Naive thymus-derived CD8-positive, alpha-beta T cell (primary cell): ENCODE measurements around the gene NRXN3. TPM values are rescaled to one million over a fixed set of nuclear protein-coding genes. Genes with fewer than 3 reads are reported as not detected.

Experiments
- ATAC-seq, 2 donors: fragments of 150-1000 bp; cut with Tn5 transposase in 1 of 2; sonication (Bioruptor Pico), chemical (Tn5 transposase) in 1 of 2; 1 replicate in 1 of 2; 2 replicates in 1 of 2; pipeline ENCODE4 v1.10.0; 2021; ENCODE audit warnings: mild to moderate bottlenecking in 2 of 2, moderate library complexity in 2 of 2
- POLR2A ChIA-PET: fragments of 350-600 bp; sonication (Branson Sonifier 250); formaldehyde crosslinking; loops from one replicate; lab custom pipeline; 2021; ENCODE audit warnings: antibody characterized with exemption; lab: Charles Lee
- DNase-seq, 10 donors: peaks; one replicate each; pipeline versions ENCODE4 v3.0.0 to v3.0.0-alpha.2; 2020 to 2022
- H3K27ac Mint-ChIP-seq, 10 donors: one replicate each; pipeline ENCODE4 v1.8.0; 2020 to 2022; ENCODE audit warnings: mild to moderate bottlenecking in 10 of 10, mixed read lengths in 10 of 10, moderate library complexity in 4 of 10, inconsistent platforms in 1 of 10
- H3K27me3 Mint-ChIP-seq, 5 donors: one replicate each; pipeline ENCODE4 v1.8.0; 2021 to 2022; ENCODE audit warnings: mixed read lengths in 5 of 5
- H3K36me3 Mint-ChIP-seq, 3 donors: one replicate each; pipeline ENCODE4 v1.8.0; 2020 to 2022; ENCODE audit warnings: mixed read lengths in 3 of 3, mild to moderate bottlenecking in 2 of 3, inconsistent platforms in 1 of 3
- H3K4me1 Mint-ChIP-seq, 4 donors: one replicate each; pipeline ENCODE4 v1.8.0; 2021 to 2022; ENCODE audit warnings: mixed read lengths in 4 of 4
- H3K4me3 Mint-ChIP-seq, 10 donors: one replicate each; pipeline ENCODE4 v1.8.0; 2020 to 2022; ENCODE audit warnings: mild to moderate bottlenecking in 10 of 10, mixed read lengths in 10 of 10, moderate library complexity in 6 of 10, inconsistent platforms in 1 of 10
- H3K9me3 Mint-ChIP-seq, 9 donors: one replicate each; pipeline ENCODE4 v1.8.0; 2020 to 2022; ENCODE audit warnings: mixed read lengths in 9 of 9, mild to moderate bottlenecking in 3 of 9, inconsistent platforms in 1 of 9, moderate library complexity in 1 of 9
- polyA plus RNA-seq, 3 donors: library from polyadenylated mRNA; unstranded; fragments of 300-500 nt; fragmentation: Illumina TruSeq; gene quantifications; one replicate each; pipeline ENCODE4 v1.2.3, GENCODE V29; 2021
- total RNA-seq, 8 experiments: library from RNA in 2 of 8; stranded (reverse) in 2 of 8; gene quantifications; one replicate each; pipeline ENCODE4 v1.2.3 and lab custom pipeline; 2021 to 2026

NRXN3 gene
- total and polyA plus RNA-seq, 5 experiments from 2014 or later = not detected

DNA sequence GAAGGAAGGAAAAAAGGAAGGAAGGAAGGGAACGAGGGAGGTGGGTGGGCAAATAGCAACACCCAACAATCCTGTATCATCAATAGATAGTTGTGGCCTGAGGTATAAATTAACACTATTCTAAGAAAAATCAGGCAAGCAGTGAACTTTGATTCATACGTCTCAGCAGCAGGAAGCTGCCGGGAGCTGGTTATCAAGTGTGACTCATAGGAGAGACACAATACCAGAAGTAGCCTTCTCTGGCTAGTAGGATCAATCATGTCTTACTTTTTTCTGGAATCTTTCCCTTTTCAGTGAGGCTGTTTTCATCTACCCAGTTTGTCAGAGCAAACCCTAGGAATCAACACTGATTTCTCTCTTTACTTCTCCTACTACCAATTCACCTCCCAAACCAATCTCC is 780.5 kb downstream of the NRXN3 start:
- DNase-seq (no peak), ATAC-seq (no peak)
- H3K27ac Mint-ChIP-seq = no peak overlapping the region
- POLR2A ChIA-PET = no interaction called here
- no peaks in the 10 kb centered on the region for H3K4me1 Mint-ChIP-seq
- H3K9me3 Mint-ChIP-seq = no peaks in the 10 kb centered on the region
- peaks cover 6 to 24% (median 12%) of the 10 kb centered on the region in 5 donors for H3K27me3 Mint-ChIP-seq
- H3K4me3 Mint-ChIP-seq = no peak overlapping the region
- H3K36me3 Mint-ChIP-seq = no peaks in the 10 kb centered on the region

DNA sequence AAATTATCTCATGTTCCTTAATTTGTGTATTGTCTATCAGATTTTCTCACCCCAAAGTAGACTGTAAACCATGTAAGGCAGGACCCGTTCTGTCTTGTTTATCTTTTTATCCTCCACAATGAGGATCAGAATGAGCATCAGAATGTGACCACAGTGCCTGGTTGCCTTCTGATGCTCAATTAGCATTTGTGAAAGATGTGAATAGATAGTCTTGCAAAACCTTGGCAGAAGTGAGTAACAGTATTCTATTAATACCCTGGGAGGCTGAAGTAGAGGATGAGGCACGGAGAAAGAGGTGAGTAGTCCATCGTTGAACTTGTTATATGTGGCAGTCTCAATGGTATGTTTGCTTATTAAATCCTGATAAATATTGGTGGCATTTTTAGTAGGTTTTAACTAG is 781.4 kb downstream of the NRXN3 start:
- POLR2A ChIA-PET = no interaction called here
- Mint-ChIP-seq H3K27ac (no peak overlapping the region), H3K36me3 (no peaks in the 10 kb centered on the region), H3K4me3 (no peak overlapping the region), H3K9me3 (no peaks in the 10 kb centered on the region), H3K27me3 (peaks cover 3 to 24% (median 12%) of the 10 kb centered on the region in 5 donors), H3K4me1 (no peaks in the 10 kb centered on the region)
- ATAC-seq (no peak), DNase-seq (no peak)

DNA sequence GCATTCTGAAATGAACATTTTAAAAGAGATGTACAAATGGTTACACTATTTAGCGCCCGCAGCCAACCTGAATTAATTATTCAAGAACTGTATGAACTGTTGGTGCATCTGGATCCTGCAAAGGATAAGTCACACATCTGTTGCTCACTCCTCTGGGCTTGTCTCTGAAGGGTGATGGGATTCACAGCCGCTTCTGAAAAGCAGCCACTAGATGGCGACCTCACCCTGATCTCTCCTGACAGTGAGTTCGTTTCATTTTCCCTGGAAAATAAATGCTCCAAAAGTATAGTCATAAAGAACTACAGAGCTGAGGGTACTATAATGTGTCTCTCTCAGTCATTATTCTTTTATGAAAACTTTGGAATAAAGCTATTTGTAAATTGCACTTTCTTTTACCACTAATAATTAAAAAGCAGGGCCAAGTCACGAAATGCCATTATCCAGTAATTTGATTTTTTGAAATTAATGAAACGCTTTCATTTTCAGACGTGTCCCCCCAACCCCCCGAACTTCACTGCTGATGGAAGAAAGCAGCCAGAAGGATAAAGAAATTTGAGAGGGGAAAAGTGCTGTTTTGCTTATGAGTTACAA is 789.6 kb downstream of the NRXN3 start:
- Mint-ChIP-seq H3K9me3 (peaks cover 0 to 2% (median 0%) of the 10 kb centered on the region in 9 donors), H3K4me1 (no peaks in the 10 kb centered on the region), H3K36me3 (no peaks in the 10 kb centered on the region), H3K27me3 (peaks cover 1 to 9% (median 6%) of the 10 kb centered on the region in 5 donors), H3K27ac (no peak overlapping the region), H3K4me3 (no peak overlapping the region)
- ATAC-seq (no peak), DNase-seq (peak in 8 of 10 donors; percentile 3 to 21 (median 13))
- POLR2A ChIA-PET = no interaction called here

DNA sequence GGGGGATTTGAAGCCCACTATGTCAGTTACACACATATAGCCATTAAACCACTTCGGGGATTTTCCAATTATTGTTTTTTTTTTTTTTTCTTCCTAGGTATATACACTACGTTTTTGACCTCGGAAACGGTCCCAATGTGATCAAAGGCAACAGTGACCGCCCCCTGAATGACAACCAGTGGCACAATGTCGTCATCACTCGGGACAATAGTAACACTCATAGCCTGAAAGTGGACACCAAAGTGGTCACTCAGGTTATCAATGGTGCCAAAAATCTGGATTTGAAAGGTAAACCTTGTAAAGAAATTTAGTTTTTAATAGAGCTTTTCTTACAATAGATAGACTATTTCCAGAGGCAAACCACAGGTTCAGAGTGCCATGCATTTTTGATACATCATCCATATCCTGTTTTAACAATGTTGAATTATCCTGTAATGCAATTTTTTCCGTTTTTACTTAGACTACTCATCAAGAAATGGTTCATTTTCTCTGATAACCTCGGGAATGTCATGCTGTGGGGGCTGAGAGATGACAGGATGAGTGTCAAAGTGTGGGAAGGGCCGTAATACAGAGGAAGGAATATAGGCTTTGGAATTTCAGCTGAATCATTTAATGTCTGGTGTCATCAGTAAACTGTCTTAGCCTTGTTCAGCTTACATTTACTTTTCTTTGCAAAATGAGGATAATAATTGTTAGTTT is 797.1 kb downstream of the NRXN3 start:
- no peaks in the 10 kb centered on the region for H3K36me3 Mint-ChIP-seq
- DNase-seq = no peak
- peaks cover 0 to 2% (median 0%) of the 10 kb centered on the region in 9 donors for H3K9me3 Mint-ChIP-seq
- no peak for ATAC-seq
- H3K27ac Mint-ChIP-seq = no peak overlapping the region
- POLR2A ChIA-PET = no interaction called here
- peaks cover 3 to 28% (median 11%) of the 10 kb centered on the region in 5 donors for H3K27me3 Mint-ChIP-seq
- H3K4me3 Mint-ChIP-seq = no peak overlapping the region
- no peaks in the 10 kb centered on the region for H3K4me1 Mint-ChIP-seq

DNA sequence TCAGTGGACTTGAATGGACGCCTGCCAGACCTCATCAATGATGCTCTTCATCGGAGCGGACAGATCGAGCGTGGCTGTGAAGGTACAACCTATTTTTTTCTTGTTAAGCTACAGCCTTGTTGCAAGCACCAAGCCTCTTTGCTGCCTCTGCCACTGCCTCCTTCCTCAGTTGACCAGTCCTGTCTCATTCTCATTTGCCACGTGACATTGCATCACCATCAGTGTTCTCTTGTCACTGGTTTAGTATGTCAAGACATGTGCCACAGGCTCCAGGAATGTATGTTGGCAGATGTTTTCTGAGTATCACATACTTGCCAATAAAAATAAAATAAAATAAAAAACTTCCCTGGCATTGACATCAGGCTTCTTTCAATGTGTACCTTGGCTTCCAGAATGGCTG is 798.1 kb downstream of the NRXN3 start:
- POLR2A ChIA-PET = no interaction called here
- H3K27ac Mint-ChIP-seq = no peak overlapping the region
- peaks cover 3 to 28% (median 11%) of the 10 kb centered on the region in 5 donors for H3K27me3 Mint-ChIP-seq
- no peak overlapping the region for H3K4me3 Mint-ChIP-seq
- no peaks in the 10 kb centered on the region for H3K4me1 Mint-ChIP-seq
- ATAC-seq (no peak), DNase-seq (no peak)
- no peaks in the 10 kb centered on the region for H3K9me3 Mint-ChIP-seq
- H3K36me3 Mint-ChIP-seq = no peaks in the 10 kb centered on the region

DNA sequence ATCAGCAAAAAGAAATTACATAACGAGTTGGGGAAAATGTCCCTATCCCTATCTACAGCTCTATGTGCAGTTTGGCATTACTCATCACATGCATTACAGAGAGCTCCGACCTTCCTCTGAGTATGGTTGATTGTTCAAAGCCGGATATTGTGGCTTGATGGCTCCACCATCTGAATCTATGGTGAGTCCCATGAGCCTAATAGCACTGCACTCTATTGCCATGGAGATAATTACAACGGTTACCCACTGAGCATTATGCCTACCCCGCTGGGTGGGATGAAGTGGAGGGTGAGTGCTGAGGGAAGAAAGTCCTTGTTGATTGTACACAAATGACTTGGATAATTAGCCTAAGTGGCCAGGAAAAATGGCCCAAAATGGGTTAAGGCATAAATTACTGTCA is 800.5 kb downstream of the NRXN3 start:
- Mint-ChIP-seq H3K27ac (no peak overlapping the region), H3K36me3 (no peaks in the 10 kb centered on the region), H3K9me3 (no peaks in the 10 kb centered on the region), H3K4me1 (no peaks in the 10 kb centered on the region), H3K4me3 (no peak overlapping the region), H3K27me3 (peaks cover 0 to 19% (median 12%) of the 10 kb centered on the region in 5 donors)
- DNase-seq = no peak
- POLR2A ChIA-PET = no interaction called here
- ATAC-seq = no peak

DNA sequence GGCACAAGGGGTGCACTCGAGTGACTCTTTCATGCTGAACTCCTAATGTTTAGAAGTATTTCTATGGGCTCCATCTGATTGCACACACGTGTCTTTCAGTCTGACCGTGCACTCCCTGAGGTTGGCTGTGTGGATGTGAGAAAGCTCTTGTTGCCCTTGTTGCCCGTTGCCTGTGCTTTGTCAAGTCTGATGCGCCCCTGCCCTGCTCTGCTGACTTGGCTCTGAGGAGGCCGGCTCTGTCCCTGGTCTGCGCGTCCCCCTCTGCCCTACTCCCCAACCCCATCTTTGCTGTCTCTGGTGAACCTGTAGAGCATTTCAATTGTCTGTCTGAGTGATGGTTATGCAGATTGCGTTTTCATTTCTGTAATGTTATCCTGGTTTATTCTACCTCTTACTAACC is 802.3 kb downstream of the NRXN3 start:
- POLR2A ChIA-PET = no interaction called here
- Mint-ChIP-seq H3K27me3 (peaks cover 0 to 19% (median 12%) of the 10 kb centered on the region in 5 donors), H3K9me3 (no peaks in the 10 kb centered on the region), H3K27ac (no peak overlapping the region), H3K4me3 (no peak overlapping the region), H3K4me1 (no peaks in the 10 kb centered on the region), H3K36me3 (no peaks in the 10 kb centered on the region)
- no peak for ATAC-seq
- no peak for DNase-seq

DNA sequence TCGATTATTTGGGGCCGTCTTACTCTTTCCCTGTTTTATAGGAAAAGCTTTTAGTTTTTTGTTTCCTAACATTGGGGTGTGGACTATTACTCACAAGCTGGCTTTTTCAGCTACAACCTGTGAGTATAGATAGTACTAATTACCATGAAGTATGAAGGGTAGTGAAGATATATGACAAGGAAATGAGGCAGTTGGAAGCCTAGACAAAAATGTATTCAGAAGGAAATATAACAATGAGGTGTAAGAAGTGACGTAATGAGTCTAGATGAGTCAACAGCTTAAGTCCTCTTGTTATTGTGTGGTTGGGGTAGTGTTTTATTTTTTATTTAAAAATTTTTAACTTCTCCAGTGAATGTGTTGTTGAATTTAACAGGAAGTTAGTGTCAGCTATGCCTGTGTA is 804.5 kb downstream of the NRXN3 start:
- H3K36me3 Mint-ChIP-seq = no peaks in the 10 kb centered on the region
- no peaks in the 10 kb centered on the region for H3K4me1 Mint-ChIP-seq
- ATAC-seq (no peak), DNase-seq (no peak)
- H3K4me3 Mint-ChIP-seq = no peak overlapping the region
- POLR2A ChIA-PET = no interaction called here
- H3K27me3 Mint-ChIP-seq = peaks cover 0 to 10% (median 6%) of the 10 kb centered on the region in 5 donors
- H3K27ac Mint-ChIP-seq = no peak overlapping the region
- no peaks in the 10 kb centered on the region for H3K9me3 Mint-ChIP-seq

DNA sequence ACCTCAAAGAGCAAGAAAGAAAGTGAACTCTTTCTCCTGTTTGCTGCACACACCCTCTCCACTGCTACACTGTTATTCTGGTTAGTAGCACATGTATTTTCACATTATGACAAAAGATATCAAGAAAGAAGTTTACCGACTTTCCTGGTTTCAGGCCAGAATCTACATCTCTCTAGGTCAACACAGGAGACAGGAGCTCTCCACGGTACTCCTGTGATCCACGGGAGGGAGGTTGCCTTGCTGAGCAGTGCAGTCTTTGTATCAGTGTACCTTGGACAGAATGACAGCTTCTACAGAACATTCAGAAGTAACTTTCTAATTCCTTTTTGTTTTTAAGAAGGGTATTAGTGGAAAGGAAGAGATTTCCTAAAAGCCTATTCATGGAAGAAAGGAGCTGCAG is 805.6 kb downstream of the NRXN3 start:
- Mint-ChIP-seq H3K27ac (no peak overlapping the region), H3K4me3 (no peak overlapping the region), H3K9me3 (no peaks in the 10 kb centered on the region), H3K4me1 (peaks cover 0 to 1% (median 0%) of the 10 kb centered on the region in 4 donors), H3K27me3 (peaks cover 0 to 7% (median 5%) of the 10 kb centered on the region in 5 donors), H3K36me3 (no peaks in the 10 kb centered on the region)
- no peak for ATAC-seq
- DNase-seq = no peak
- POLR2A ChIA-PET = no interaction called here

DNA sequence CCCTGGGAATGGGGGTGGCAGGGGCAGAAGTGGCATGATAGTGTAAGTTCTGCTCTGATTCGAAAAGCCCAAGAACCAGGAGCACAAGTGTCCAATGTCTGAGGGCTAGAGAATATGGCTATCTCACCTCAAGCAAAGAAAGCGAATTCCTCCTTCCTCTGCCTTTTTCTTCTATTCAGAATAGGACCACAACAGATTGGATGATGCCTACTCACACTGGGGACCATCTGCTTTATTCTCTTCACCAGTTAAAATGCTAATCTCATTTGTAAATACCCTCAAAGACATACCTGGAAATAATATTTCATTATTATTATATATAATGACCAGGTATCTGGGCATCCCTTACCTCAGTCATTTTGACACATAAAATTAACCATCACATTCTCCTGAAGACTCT is 808.7 kb downstream of the NRXN3 start:
- Mint-ChIP-seq H3K27me3 (peaks cover 0 to 5% (median 4%) of the 10 kb centered on the region in 5 donors), H3K36me3 (no peaks in the 10 kb centered on the region), H3K4me3 (no peak overlapping the region), H3K9me3 (no peaks in the 10 kb centered on the region), H3K27ac (no peak overlapping the region), H3K4me1 (peaks cover 0 to 1% (median 0%) of the 10 kb centered on the region in 4 donors)
- no peak for ATAC-seq
- no peak for DNase-seq
- POLR2A ChIA-PET = no interaction called here

DNA sequence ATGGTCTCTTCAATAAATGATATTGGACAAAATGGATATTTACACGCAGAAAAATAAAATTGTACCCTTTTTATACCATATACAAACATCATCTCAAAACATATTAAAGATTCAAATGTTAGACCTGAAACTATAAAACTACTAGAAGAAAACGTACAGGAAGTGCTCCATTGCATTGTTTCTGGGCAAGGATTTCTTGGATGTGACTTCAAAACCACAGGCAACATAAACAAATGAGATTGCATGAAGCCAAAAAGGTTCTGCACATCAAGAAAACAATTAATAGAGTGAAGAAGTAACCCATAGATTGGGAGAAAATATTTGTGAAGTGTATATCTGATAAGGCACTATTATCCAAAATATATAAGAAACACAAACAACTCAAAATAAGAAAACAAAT is 812.4 kb downstream of the NRXN3 start:
- DNase-seq (no peak), ATAC-seq (no peak)
- H3K4me1 Mint-ChIP-seq = peaks cover 0 to 1% (median 0%) of the 10 kb centered on the region in 4 donors
- no peaks in the 10 kb centered on the region for H3K36me3 Mint-ChIP-seq
- H3K27me3 Mint-ChIP-seq = peaks cover 0 to 4% (median 0%) of the 10 kb centered on the region in 5 donors
- POLR2A ChIA-PET = no interaction called here
- H3K4me3 Mint-ChIP-seq = no peak overlapping the region
- H3K27ac Mint-ChIP-seq = no peak overlapping the region
- peaks cover 0 to 2% (median 0%) of the 10 kb centered on the region in 9 donors for H3K9me3 Mint-ChIP-seq

DNA sequence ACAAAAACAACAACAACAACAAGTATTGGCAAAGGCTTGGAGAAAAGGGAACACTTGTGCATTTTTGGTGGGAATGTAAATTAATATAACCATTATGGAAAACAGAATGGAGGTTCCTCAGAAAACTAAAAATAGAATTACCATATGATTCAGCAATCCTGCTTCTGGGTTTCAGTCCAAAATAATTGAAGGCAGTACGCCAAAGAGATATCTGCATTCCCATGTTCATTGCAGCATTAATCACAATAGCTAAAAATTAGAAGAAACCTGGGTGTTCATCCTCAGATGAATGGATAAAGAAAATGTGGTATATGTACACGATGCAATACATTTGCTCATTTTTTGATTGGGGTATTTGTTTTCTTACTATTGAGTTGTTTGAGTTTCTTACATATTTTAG is 813.0 kb downstream of the NRXN3 start:
- no peak overlapping the region for H3K4me3 Mint-ChIP-seq
- POLR2A ChIA-PET = no interaction called here
- no peak for DNase-seq
- H3K4me1 Mint-ChIP-seq = peaks cover 0 to 1% (median 0%) of the 10 kb centered on the region in 4 donors
- no peak overlapping the region for H3K27ac Mint-ChIP-seq
- no peak for ATAC-seq
- peaks cover 0 to 4% (median 0%) of the 10 kb centered on the region in 9 donors for H3K9me3 Mint-ChIP-seq
- no peaks in the 10 kb centered on the region for H3K36me3 Mint-ChIP-seq
- H3K27me3 Mint-ChIP-seq = peaks cover 0 to 4% (median 0%) of the 10 kb centered on the region in 5 donors

DNA sequence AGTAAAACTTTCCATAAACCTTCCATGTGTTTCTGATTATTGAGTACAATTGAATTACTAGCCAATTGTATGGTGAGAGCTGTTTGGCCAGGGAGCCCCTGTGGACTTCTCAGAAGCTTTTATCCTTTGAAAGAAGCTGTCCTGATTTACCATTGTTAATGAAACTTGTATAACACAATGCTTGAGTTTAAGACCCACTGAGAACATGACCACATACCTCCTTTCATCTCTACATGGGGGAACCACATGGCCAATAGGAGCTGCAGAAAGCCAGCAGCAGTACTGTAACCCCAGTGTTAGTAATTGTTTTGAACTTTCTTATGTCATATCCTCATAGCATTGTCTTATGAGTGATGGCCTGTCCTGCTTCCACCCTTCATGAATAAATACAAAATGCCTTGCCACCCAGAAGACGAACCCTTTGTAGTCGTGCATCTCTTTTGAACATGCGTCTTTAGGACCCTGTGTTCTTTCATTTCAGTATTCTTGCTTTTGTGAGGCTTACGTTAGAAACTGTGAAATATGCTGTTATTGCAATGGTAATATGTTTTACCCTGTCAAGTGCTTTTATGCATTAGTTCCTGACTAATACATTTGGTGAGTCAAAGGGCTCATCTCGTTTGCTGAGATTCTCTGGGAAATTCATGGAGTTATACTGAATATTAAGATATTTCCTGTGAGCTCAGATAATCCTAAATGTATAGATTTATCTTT is 815.7 kb downstream of the NRXN3 start:
- peaks cover 0 to 4% (median 0%) of the 10 kb centered on the region in 9 donors for H3K9me3 Mint-ChIP-seq
- no peaks in the 10 kb centered on the region for H3K4me1 Mint-ChIP-seq
- no peaks in the 10 kb centered on the region for H3K36me3 Mint-ChIP-seq
- DNase-seq = no peak
- H3K27me3 Mint-ChIP-seq = peaks cover 0 to 4% (median 0%) of the 10 kb centered on the region in 5 donors
- POLR2A ChIA-PET = no interaction called here
- no peak overlapping the region for H3K4me3 Mint-ChIP-seq
- no peak overlapping the region for H3K27ac Mint-ChIP-seq
- no peak for ATAC-seq
